Fibroblast of lung (primary cell): ENCODE measurements around the gene ALDH4A1. TPM values are rescaled to one million over a fixed set of nuclear protein-coding genes. Genes with fewer than 3 reads are reported as not detected.

Experiments used
- DNase-seq, 2 donors: peaks; one replicate each; pipeline versions ENCODE4 v3.0.0 to v3.0.0-alpha.2; 2010; ENCODE audit warnings: low read depth in 2 of 2
- H2AFZ ChIP-seq: 2 replicates; pipeline ENCODE4 v1.5.1; 2012; ENCODE audit warnings: low read length, control low read depth, inconsistent platforms
- H3K27ac ChIP-seq: 2 replicates; pipeline ENCODE4 v1.5.1; 2011; ENCODE audit warnings: low read length, control low read depth; ENCODE audit not compliant: insufficient read depth
- H3K27me3 ChIP-seq: 2 replicates; pipeline ENCODE4 v1.5.1; 2011; ENCODE audit warnings: mild to moderate bottlenecking, low read length; ENCODE audit not compliant: control insufficient read depth, insufficient read depth
- H3K36me3 ChIP-seq: 2 replicates; pipeline ENCODE4 v1.5.1; 2011; ENCODE audit warnings: low read length; ENCODE audit not compliant: control insufficient read depth, insufficient read depth
- H3K4me1 ChIP-seq: 2 replicates; pipeline ENCODE4 v1.5.1; 2011; ENCODE audit warnings: low read length; ENCODE audit not compliant: control insufficient read depth, insufficient read depth; ENCODE audit errors: extremely low read depth
- H3K4me2 ChIP-seq: 2 replicates; pipeline ENCODE4 v1.5.1; 2011; ENCODE audit warnings: low read length, control low read depth; ENCODE audit not compliant: insufficient read depth; ENCODE audit errors: extremely low read depth
- H3K4me3 ChIP-seq, 4 experiments: fragments of 200-600 bp in 1 of 4; sonication (generic) in 1 of 4; replicated peaks in 1 of 4; 2 replicates each; pipeline ENCODE4 v1.5.1; 2011 to 2016; ENCODE audit warnings: low read length in 4 of 4, low read depth in 3 of 4, mild to moderate bottlenecking in 3 of 4, control low read depth in 2 of 4, inconsistent platforms in 1 of 4, mixed read lengths in 1 of 4; ENCODE audit not compliant: insufficient read depth in 1 of 4; ENCODE audit errors: control extremely low read depth in 1 of 4
- H3K79me2 ChIP-seq: 2 replicates; pipeline ENCODE4 v1.5.1; 2012; ENCODE audit warnings: mild to moderate bottlenecking, low read length, inconsistent platforms; ENCODE audit not compliant: control insufficient read depth, insufficient read depth
- H3K9ac ChIP-seq: 2 replicates; pipeline ENCODE4 v1.5.1; 2011; ENCODE audit warnings: mild to moderate bottlenecking, low read length, control low read depth; ENCODE audit not compliant: insufficient read depth
- H3K9me3 ChIP-seq: 2 replicates; pipeline ENCODE4 v1.5.1; 2012; ENCODE audit warnings: low read depth, low read length; ENCODE audit not compliant: control insufficient read depth, insufficient read depth
- H4K20me1 ChIP-seq: 2 replicates; pipeline ENCODE4 v1.5.1; 2011; ENCODE audit warnings: low read length; ENCODE audit not compliant: control insufficient read depth, insufficient read depth; ENCODE audit errors: extremely low read depth
- EZH2 ChIP-seq: IDR thresholded peaks from 2 replicates; pipeline ENCODE4 v1.5.1; 2012; ENCODE audit warnings: low read length, control low read depth, mild to moderate bottlenecking; ENCODE audit errors: missing control alignments
- polyA plus RNA-seq, 2 donors: library from polyadenylated mRNA; depleted of rRNA in 1 of 2; stranded (reverse) in 1 of 2; unstranded in 1 of 2; fragments of >200 nt; gene quantifications; 2 replicates each; pipeline ENCODE4 v1.2.1, GENCODE V29; 2011 to 2012; ENCODE audit warnings: missing spikeins in 1 of 2
- total RNA-seq: library from RNA; depleted of rRNA; stranded (reverse); fragments of >200 nt; gene quantifications from 2 replicates; pipeline ENCODE4 v1.2.1, GENCODE V29; 2014
- TF ChIP-seq, protein P1 (sequence below), 2 donors: IDR thresholded peaks in 1 of 2; conservative IDR thresholded peaks in 1 of 2; 1 replicate in 1 of 2; 2 replicates in 1 of 2; pipeline ENCODE4 v1.5.1; 2011 to 2012; ENCODE audit warnings: low read length in 2 of 2, control low read depth in 1 of 2, inconsistent platforms in 1 of 2, low read depth in 1 of 2, mild to moderate bottlenecking in 1 of 2

ALDH4A1 gene
- total and polyA plus RNA-seq, 2 donors (not counting 1 experiment from before 2014, with no cell fraction given) = 6.9 to 11.9 TPM

DNA sequence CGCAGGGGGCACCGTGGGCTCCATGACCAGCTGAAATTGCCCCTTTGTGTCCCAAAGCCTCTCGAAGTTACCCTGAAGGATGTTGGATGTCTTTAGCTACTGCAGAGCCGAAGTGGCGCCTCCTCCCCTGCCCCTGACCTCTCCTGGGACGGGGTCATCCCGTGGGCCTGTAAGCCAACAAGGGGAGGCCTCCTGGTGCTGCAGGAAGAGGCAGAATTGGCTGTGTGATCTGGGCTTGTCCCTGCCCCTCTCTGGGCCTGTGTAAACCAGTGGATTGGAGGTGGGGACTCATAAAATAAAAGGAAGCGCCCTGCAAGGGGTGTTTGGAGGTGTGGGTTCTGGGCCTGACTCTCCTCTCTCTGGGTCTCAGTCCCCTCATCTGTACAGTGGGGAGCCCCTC lies 40.8 kb downstream of the ALDH4A1 start:
- Histone ChIP-seq H3K27me3 (peaks cover 3% of the 10 kb centered on the region), H3K4me1 (no peaks in the 10 kb centered on the region), H3K36me3 (no peaks in the 10 kb centered on the region), H4K20me1 (no peaks in the 10 kb centered on the region), H3K27ac (no peak overlapping the region), H3K4me3 (no peak overlapping the region), H3K9ac (no peak overlapping the region), H3K9me3 (no peaks in the 10 kb centered on the region), H3K4me2 (no peak overlapping the region), H2AFZ (no peak overlapping the region), H3K79me2 (no peaks in the 10 kb centered on the region)
- no peak for DNase-seq
- TF ChIP-seq, protein P1, sequence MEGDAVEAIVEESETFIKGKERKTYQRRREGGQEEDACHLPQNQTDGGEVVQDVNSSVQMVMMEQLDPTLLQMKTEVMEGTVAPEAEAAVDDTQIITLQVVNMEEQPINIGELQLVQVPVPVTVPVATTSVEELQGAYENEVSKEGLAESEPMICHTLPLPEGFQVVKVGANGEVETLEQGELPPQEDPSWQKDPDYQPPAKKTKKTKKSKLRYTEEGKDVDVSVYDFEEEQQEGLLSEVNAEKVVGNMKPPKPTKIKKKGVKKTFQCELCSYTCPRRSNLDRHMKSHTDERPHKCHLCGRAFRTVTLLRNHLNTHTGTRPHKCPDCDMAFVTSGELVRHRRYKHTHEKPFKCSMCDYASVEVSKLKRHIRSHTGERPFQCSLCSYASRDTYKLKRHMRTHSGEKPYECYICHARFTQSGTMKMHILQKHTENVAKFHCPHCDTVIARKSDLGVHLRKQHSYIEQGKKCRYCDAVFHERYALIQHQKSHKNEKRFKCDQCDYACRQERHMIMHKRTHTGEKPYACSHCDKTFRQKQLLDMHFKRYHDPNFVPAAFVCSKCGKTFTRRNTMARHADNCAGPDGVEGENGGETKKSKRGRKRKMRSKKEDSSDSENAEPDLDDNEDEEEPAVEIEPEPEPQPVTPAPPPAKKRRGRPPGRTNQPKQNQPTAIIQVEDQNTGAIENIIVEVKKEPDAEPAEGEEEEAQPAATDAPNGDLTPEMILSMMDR (conservative IDR thresholded peaks at IDR 0.05 in 1 of 2, IDR thresholded peaks at IDR 0.05 in 1 of 2; ENCODE audit: low read depth in 1 of 2, low read length in 2 of 2) = no peak
- no peak for TF ChIP-seq EZH2

DNA sequence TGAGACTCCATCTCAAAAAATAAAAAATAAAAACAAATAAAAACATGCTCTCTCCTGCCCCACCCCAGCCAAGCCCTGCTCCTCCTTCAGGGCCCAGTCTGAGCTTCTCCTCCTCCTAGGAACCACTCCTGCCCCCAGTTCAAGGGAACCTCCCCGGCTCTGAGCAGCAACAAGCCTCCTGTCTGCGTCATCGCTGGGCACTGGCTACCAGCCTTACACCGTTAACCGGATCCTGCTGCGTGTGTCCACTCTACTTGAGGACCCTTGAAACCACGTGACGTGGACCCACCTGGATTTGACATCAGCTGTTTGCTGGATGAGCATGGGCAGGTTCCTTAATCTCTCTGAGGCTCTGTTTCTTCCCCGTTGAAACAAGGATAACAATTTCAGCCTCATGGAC lies 41.3 kb downstream of the ALDH4A1 start:
- Histone ChIP-seq H3K36me3 (no peaks in the 10 kb centered on the region), H3K9me3 (no peaks in the 10 kb centered on the region), H3K27ac (no peak overlapping the region), H3K4me2 (no peak overlapping the region), H3K9ac (no peak overlapping the region), H3K79me2 (no peaks in the 10 kb centered on the region), H3K4me1 (no peaks in the 10 kb centered on the region), H2AFZ (no peak overlapping the region), H3K4me3 (no peak overlapping the region), H3K27me3 (peaks cover 3% of the 10 kb centered on the region), H4K20me1 (no peaks in the 10 kb centered on the region)
- DNase-seq = no peak
- TF ChIP-seq, protein P1 (conservative IDR thresholded peaks at IDR 0.05 in 1 of 2, IDR thresholded peaks at IDR 0.05 in 1 of 2; ENCODE audit: low read depth in 1 of 2, low read length in 2 of 2) = no peak
- TF ChIP-seq EZH2 = no peak

DNA sequence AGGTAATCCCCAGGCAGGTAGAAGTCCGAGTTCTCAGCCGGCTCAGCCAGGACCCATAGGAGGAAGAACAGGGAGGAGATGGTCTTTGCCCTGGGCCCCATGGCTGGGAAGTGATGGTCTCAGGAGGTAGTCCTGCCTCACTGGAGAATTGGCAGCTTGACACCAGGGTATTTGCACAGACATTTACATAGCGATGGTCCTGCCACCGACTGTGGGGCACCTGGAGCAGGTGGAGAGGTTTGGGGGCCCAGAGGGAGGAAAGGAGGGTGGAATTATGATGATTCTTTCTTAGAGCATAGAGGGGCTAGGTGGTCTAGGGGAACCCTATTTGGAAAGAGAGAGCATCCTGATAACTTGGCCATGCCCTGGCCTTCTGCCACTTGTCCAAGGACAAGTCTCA lies 42.8 kb downstream of the ALDH4A1 start, which contains the start of gene TAS1R2:
TAS1R2 (minus strand) TSS at position 101 of the 400 bp plus-strand sequence; CDS start at position 101, 0 bp downstream.
- H4K20me1 ChIP-seq = no peaks in the 10 kb centered on the region
- H3K4me3 ChIP-seq = no peak within 1 kb of the TSS
- TF ChIP-seq EZH2 = no peak
- TF ChIP-seq, protein P1 (conservative IDR thresholded peaks at IDR 0.05 in 1 of 2, IDR thresholded peaks at IDR 0.05 in 1 of 2; ENCODE audit: low read depth in 1 of 2, low read length in 2 of 2) = no peak
- H3K36me3 ChIP-seq = no peaks in the 10 kb centered on the region
- no peaks in the 10 kb centered on the region for H3K27me3 ChIP-seq
- DNase-seq = no peak
- H2AFZ ChIP-seq = no peak within 1 kb of the TSS
- H3K79me2 ChIP-seq = no peaks in the 10 kb centered on the region
- H3K4me2 ChIP-seq = no peak within 1 kb of the TSS
- H3K4me1 ChIP-seq = no peaks in the 10 kb centered on the region
- no peak within 1 kb of the TSS for H3K9ac ChIP-seq
- H3K27ac ChIP-seq = no peak within 1 kb of the TSS
- no peaks in the 10 kb centered on the region for H3K9me3 ChIP-seq
